MCF 10A (cell line): ENCODE data around the gene HSP90AB1. TPM values are rescaled to one million over a fixed set of nuclear protein-coding genes. Genes with fewer than 3 reads are reported as not detected.

Experiments used
- BruUV-seq: library from RNA; stranded (reverse); fragments of 400-500 nt; replicated peaks from 2 replicates; lab custom pipeline; 2021; lab: Mats Ljungman, UMichigan
- CTCF ChIA-PET: fragments of 300-600 bp; sonication (Branson Sonifier 250); formaldehyde crosslinking; extraction: SDS; loops from one replicate; lab custom pipeline; 2021; ENCODE audit warnings: antibody characterized with exemption, inconsistent platforms; lab: Yijun Ruan, JAX
- POLR2A ChIA-PET: fragments of 300-600, 350-650 bp; sonication (Branson Sonifier 250); formaldehyde crosslinking; extraction: SDS; loops from one replicate; lab custom pipeline; 2020; ENCODE audit warnings: antibody characterized with exemption, inconsistent platforms; lab: Yijun Ruan, JAX
- DNase-seq: peaks from one replicate; pipeline ENCODE4 v3.0.0-alpha.2; 2018; ENCODE audit not compliant: unreplicated experiment
- H3K27ac Mint-ChIP-seq: one replicate; pipeline ENCODE4 v1.8.0; 2022; ENCODE audit warnings: mild to moderate bottlenecking, low read depth, mixed read lengths; ENCODE audit not compliant: unreplicated experiment
- H3K27me3 Mint-ChIP-seq: one replicate; pipeline ENCODE4 v1.8.0; 2022; ENCODE audit warnings: mixed read lengths; ENCODE audit not compliant: insufficient read depth, unreplicated experiment
- H3K36me3 Mint-ChIP-seq: one replicate; pipeline ENCODE4 v1.8.0; 2022; ENCODE audit warnings: mild to moderate bottlenecking, moderate library complexity, mixed read lengths; ENCODE audit not compliant: insufficient read depth, unreplicated experiment
- H3K4me1 Mint-ChIP-seq: one replicate; pipeline ENCODE4 v1.8.0; 2022; ENCODE audit warnings: mixed read lengths; ENCODE audit not compliant: insufficient read depth, unreplicated experiment
- H3K4me3 Mint-ChIP-seq: one replicate; pipeline ENCODE4 v1.8.0; 2022; ENCODE audit warnings: mild to moderate bottlenecking, moderate library complexity, mixed read lengths; ENCODE audit not compliant: unreplicated experiment
- H3K9me3 Mint-ChIP-seq: one replicate; pipeline ENCODE4 v1.8.0; 2022; ENCODE audit warnings: mixed read lengths; ENCODE audit not compliant: unreplicated experiment
- CTCF ChIP-seq: fragments of 200-600 bp; IDR thresholded peaks from one replicate; pipeline ENCODE4 v1.8.0; 2022; ENCODE audit warnings: antibody characterized with exemption, mild to moderate bottlenecking; ENCODE audit not compliant: unreplicated experiment
- intact Hi-C: fragments of 100-400 bp; cut with micrococcal nuclease; formaldehyde crosslinking; loops from 2 replicates; pipeline ENCODE4 v1.14.1; 2022
- total RNA-seq: library from RNA; stranded (reverse); gene quantifications from 2 replicates; pipeline ENCODE4 v1.2.3, GENCODE V29; 2022

The HSP90AB1 gene
- total RNA-seq, 1 experiment from 2014 or later: 577 TPM

- Mint-ChIP-seq H3K4me3 (peak overlapping the region; percentile 91), H3K27me3 (peaks cover 14% of the 10 kb centered on the region), H3K36me3 (no peaks in the 10 kb centered on the region), H3K9me3 (no peaks in the 10 kb centered on the region), H3K4me1 (peaks cover 23% of the 10 kb centered on the region), H3K27ac (no peak overlapping the region)
- TF ChIP-seq CTCF: no peak
- ChIA-PET CTCF (interaction anchor here (1.2 to 5.8 kb wide), 5 partner anchors 9 to 171 kb away, joined by 4 to 214 read pairs (median 8); partner anchors contain the start of gene SLC35B2), POLR2A (interaction anchor here (1.3 to 4.2 kb wide), 2 partner anchors 9 to 74 kb away, joined by 3 to 17 read pairs; no protein-coding TSS in a partner anchor)
- no TSS peak for BruUV-seq
- intact Hi-C loops: loop anchor here (2.0 to 5.0 kb wide), 2 partner anchors 47 to 192 kb away; partner anchors contain the start of gene AARS2
- DNase-seq: no peak
Measured at GRCh38 chr6:44265722-44266233, 18.9 kb downstream of the HSP90AB1 start.

- intact Hi-C loops: loop anchor here (5.0 kb wide), 1 partner anchor 191 kb away; no protein-coding TSS in a partner anchor
- Mint-ChIP-seq H3K27ac (no peak overlapping the region), H3K4me3 (peak overlapping the region; percentile 91), H3K4me1 (peaks cover 23% of the 10 kb centered on the region), H3K36me3 (no peaks in the 10 kb centered on the region), H3K27me3 (peaks cover 14% of the 10 kb centered on the region), H3K9me3 (no peaks in the 10 kb centered on the region)
- no TSS peak for BruUV-seq
- TF ChIP-seq CTCF: no peak
- ChIA-PET CTCF (interaction anchor here (0.6 to 5.8 kb wide), 13 partner anchors 9 to 504 kb away, joined by 3 to 214 read pairs (median 4); partner anchors contain the start of gene SLC35B2), POLR2A (interaction anchor here (0.6 to 4.2 kb wide), 2 partner anchors 73 to 1510 kb away, joined by 6 to 17 read pairs; no protein-coding TSS in a partner anchor)
- no peak for DNase-seq
Measured at GRCh38 chr6:44266347-44266746, 19.4 kb downstream of the HSP90AB1 start.

DNA sequence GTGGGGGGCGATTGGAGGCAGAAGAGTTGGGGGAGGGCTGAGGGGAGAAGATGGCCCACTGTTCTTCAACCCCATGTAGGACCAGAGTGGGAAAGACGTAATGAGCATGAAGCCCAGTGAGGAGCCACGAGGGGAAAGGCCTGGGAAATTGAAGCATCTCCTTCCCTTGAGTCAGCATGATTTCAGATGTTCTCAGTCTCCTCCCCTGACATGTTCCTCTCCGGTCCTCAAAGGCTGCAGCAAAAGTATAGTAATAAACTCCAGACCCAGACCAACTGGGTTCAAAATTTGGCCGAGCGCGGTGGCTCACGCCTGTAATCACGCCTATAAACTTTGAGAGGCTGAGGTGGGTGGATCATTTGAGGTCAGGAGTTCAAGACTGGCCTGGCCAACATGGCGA is 20.4 kb downstream of the HSP90AB1 start:
- no peak for DNase-seq
- BruUV-seq: no TSS peak
- peaks cover 23% of the 10 kb centered on the region for H3K4me1 Mint-ChIP-seq
- no peak overlapping the region for H3K27ac Mint-ChIP-seq
- no peak overlapping the region for H3K4me3 Mint-ChIP-seq
- H3K9me3 Mint-ChIP-seq: no peaks in the 10 kb centered on the region
- H3K27me3 Mint-ChIP-seq: peaks cover 16% of the 10 kb centered on the region
- ChIA-PET CTCF (interaction anchor here (0.6 to 5.8 kb wide), 22 partner anchors 10 to 633 kb away, joined by 3 to 214 read pairs (median 6); partner anchors contain the start of genes AARS2 and SLC35B2), POLR2A (interaction anchor here (0.7 to 4.2 kb wide), 5 partner anchors 14 to 192 kb away, joined by 3 to 17 read pairs (median 7); partner anchors contain the start of gene AARS2)
- H3K36me3 Mint-ChIP-seq: no peaks in the 10 kb centered on the region
- TF ChIP-seq CTCF: no peak
- intact Hi-C loops: loop anchor here (5.0 kb wide), 1 partner anchor 190 kb away; no protein-coding TSS in a partner anchor

- peak; percentile 98 for TF ChIP-seq CTCF
- H3K27me3 Mint-ChIP-seq: peaks cover 25% of the 10 kb centered on the region
- CTCF ChIA-PET: interaction anchor here (0.6 to 5.8 kb wide), 32 partner anchors 10 to 1624 kb away, joined by 3 to 214 read pairs (median 4); partner anchors contain the start of gene AARS2
- POLR2A ChIA-PET: interaction anchor here (0.6 to 4.2 kb wide), 5 partner anchors 15 to 164 kb away, joined by 3 to 17 read pairs (median 7); partner anchors contain the start of gene AARS2
- H3K27ac Mint-ChIP-seq: no peak overlapping the region
- intact Hi-C loops: loop anchor here (1.0 to 5.0 kb wide), 3 partner anchors 37 to 189 kb away; no protein-coding TSS in a partner anchor
- H3K36me3 Mint-ChIP-seq: no peaks in the 10 kb centered on the region
- no peaks in the 10 kb centered on the region for H3K9me3 Mint-ChIP-seq
- DNase-seq: peak; percentile 66
- BruUV-seq: no TSS peak
- no peak overlapping the region for H3K4me3 Mint-ChIP-seq
- peaks cover 17% of the 10 kb centered on the region for H3K4me1 Mint-ChIP-seq
Measured at GRCh38 chr6:44268095-44268628, 21.3 kb downstream of the HSP90AB1 start.
